Caco-2 (cell line): Measurements from ENCODE around the gene NR6A1. TPM values are rescaled to one million over a fixed set of nuclear protein-coding genes. Genes with fewer than 3 reads are reported as not detected.

Experiments
- BruUV-seq: library from RNA; stranded (reverse); fragments of 400-500 nt; replicated peaks from 2 replicates; lab custom pipeline; 2021; lab: Mats Ljungman, UMichigan
- CTCF ChIA-PET: fragments of 300-600 bp; sonication (Branson Sonifier 250); formaldehyde crosslinking; loops from one replicate; lab custom pipeline; 2022; ENCODE audit warnings: antibody characterized with exemption; lab: Charles Lee
- POLR2A ChIA-PET: fragments of 300-600 bp; sonication (Branson Sonifier 250); formaldehyde crosslinking; loops from one replicate; lab custom pipeline; 2022; ENCODE audit warnings: antibody characterized with exemption; lab: Charles Lee
- DNase-seq, 2 experiments: peaks; one replicate each; pipeline versions ENCODE4 v3.0.0 to v3.0.0-alpha.2; 2020 to 2022
- H3K27me3 ChIP-seq: replicated peaks from 2 replicates; pipeline ENCODE4 v1.6.0; 2011; ENCODE audit warnings: low read length; ENCODE audit not compliant: control insufficient read depth, insufficient read depth
- H3K36me3 ChIP-seq: 2 replicates; pipeline ENCODE4 v1.5.1; 2011; ENCODE audit warnings: low read length; ENCODE audit not compliant: control insufficient read depth, insufficient read depth
- H3K4me1 ChIP-seq: fragments of 250-450 bp; sonication (Bioruptor Pico); 2 replicates; pipeline ENCODE4 v1.5.1; 2020; ENCODE audit warnings: mild to moderate bottlenecking
- H3K4me3 ChIP-seq: 2 replicates; pipeline ENCODE4 v1.5.1; 2011; ENCODE audit warnings: low read depth, mild to moderate bottlenecking, control low read depth, low read length
- H3K9me3 ChIP-seq: fragments of 250-450 bp; sonication (Bioruptor Pico); 2 replicates; pipeline ENCODE4 v1.5.1; 2020; ENCODE audit warnings: mild to moderate bottlenecking, moderate library complexity
- H3K27ac Mint-ChIP-seq: one replicate; pipeline ENCODE4 v1.8.0; 2022; ENCODE audit warnings: mixed read lengths; ENCODE audit not compliant: unreplicated experiment
- H3K27me3 Mint-ChIP-seq: one replicate; pipeline ENCODE4 v1.8.0; 2022; ENCODE audit warnings: mixed read lengths; ENCODE audit not compliant: insufficient read depth, unreplicated experiment
- H3K36me3 Mint-ChIP-seq: one replicate; pipeline ENCODE4 v1.8.0; 2022; ENCODE audit warnings: mild to moderate bottlenecking, mixed read lengths; ENCODE audit not compliant: insufficient read depth, unreplicated experiment
- H3K4me1 Mint-ChIP-seq: one replicate; pipeline ENCODE4 v1.8.0; 2022; ENCODE audit warnings: low read depth, mixed read lengths; ENCODE audit not compliant: unreplicated experiment
- H3K4me3 Mint-ChIP-seq: one replicate; pipeline ENCODE4 v1.8.0; 2022; ENCODE audit warnings: mild to moderate bottlenecking, moderate library complexity, mixed read lengths; ENCODE audit not compliant: unreplicated experiment
- H3K9me3 Mint-ChIP-seq: one replicate; pipeline ENCODE4 v1.8.0; 2022; ENCODE audit warnings: mixed read lengths; ENCODE audit not compliant: unreplicated experiment
- CTCF ChIP-seq, 2 experiments: fragments of 200-600 bp in 1 of 2; IDR thresholded peaks; 1 replicate in 1 of 2; 2 replicates in 1 of 2; pipeline versions ENCODE4 v1.5.1 to v1.8.0; 2011 to 2022; ENCODE audit warnings: antibody characterized with exemption in 1 of 2, control low read depth in 1 of 2, inconsistent platforms in 1 of 2, low read depth in 1 of 2, low read length in 1 of 2, mild to moderate bottlenecking in 1 of 2, moderate library complexity in 1 of 2; ENCODE audit not compliant: insufficient read depth in 1 of 2, severe bottlenecking in 1 of 2, unreplicated experiment in 1 of 2
- intact Hi-C: fragments of 100-400 bp; cut with micrococcal nuclease; formaldehyde crosslinking; loops from one replicate; pipeline ENCODE4 v1.10.0; 2022; ENCODE audit not compliant: unreplicated experiment
- total RNA-seq: library from RNA; stranded (reverse); gene quantifications from 2 replicates; pipeline ENCODE4 v1.2.3, GENCODE V29; 2022

NR6A1 gene
- total RNA-seq, 1 experiment from 2014 or later: 33.6 TPM

- no peaks in the 10 kb centered on the region for H3K9me3 ChIP-seq
- intact Hi-C loops: loop anchor here (10.0 kb wide), 1 partner anchor 596 kb away; no protein-coding TSS in a partner anchor
- TF ChIP-seq CTCF (IDR thresholded peaks at IDR 0.05; ENCODE audit: insufficient read depth in 1 of 2, low read depth in 1 of 2, low read length in 1 of 2, severe bottlenecking in 1 of 2, unreplicated experiment in 1 of 2): no peak
- no peak overlapping the region for H3K4me3 Mint-ChIP-seq
- BruUV-seq: no TSS peak
- peak overlapping the region; percentile 37 for H3K27ac Mint-ChIP-seq
- peaks cover 6% of the 10 kb centered on the region for H3K4me1 Mint-ChIP-seq
- no peak for DNase-seq
- POLR2A ChIA-PET: no interaction called here
- H3K4me1 ChIP-seq: no peaks in the 10 kb centered on the region; the same call in 1 of the 2 replicates
- H3K36me3 Mint-ChIP-seq: no peaks in the 10 kb centered on the region
- no peak overlapping the region for H3K4me3 ChIP-seq
- CTCF ChIA-PET: interaction anchor here (0.6 to 12.7 kb wide), 4 partner anchors 40 to 161 kb away, joined by 3 to 325 read pairs (median 5); partner anchors contain the start of gene WDR38
- peaks cover 1% of the 10 kb centered on the region for H3K27me3 ChIP-seq
- H3K36me3 ChIP-seq: no peaks in the 10 kb centered on the region
- H3K9me3 Mint-ChIP-seq: no peaks in the 10 kb centered on the region
- no peaks in the 10 kb centered on the region for H3K27me3 Mint-ChIP-seq
Observed at GRCh38 chr9:124778575-124779367, 7.7 kb upstream of the NR6A1 start.

- H3K9me3 Mint-ChIP-seq: no peaks in the 10 kb centered on the region
- intact Hi-C loops: loop anchor here (10.0 kb wide), 1 partner anchor 598 kb away; no protein-coding TSS in a partner anchor
- no peak within 1 kb of the TSS for H3K27ac Mint-ChIP-seq
- BruUV-seq: no TSS peak
- H3K9me3 ChIP-seq: no peaks in the 10 kb centered on the region
- no peaks in the 10 kb centered on the region for H3K36me3 ChIP-seq
- H3K4me3 ChIP-seq: peak within 1 kb of the TSS; percentile 42
- H3K4me1 ChIP-seq: no peaks in the 10 kb centered on the region; the same call in 1 of the 2 replicates
- H3K36me3 Mint-ChIP-seq: no peaks in the 10 kb centered on the region
- peak in 1 of 2 experiments; percentile 47 for DNase-seq
- H3K4me3 Mint-ChIP-seq: peak within 1 kb of the TSS; percentile 64
- TF ChIP-seq CTCF (IDR thresholded peaks at IDR 0.05; ENCODE audit: insufficient read depth in 1 of 2, low read depth in 1 of 2, low read length in 1 of 2, severe bottlenecking in 1 of 2, unreplicated experiment in 1 of 2): peak in 1 of 2 experiments; percentile 32
- no peaks in the 10 kb centered on the region for H3K27me3 Mint-ChIP-seq
- peaks cover 15% of the 10 kb centered on the region for H3K4me1 Mint-ChIP-seq
- ChIA-PET POLR2A (interaction anchor here (0.6 kb wide), 1 partner anchor 85 kb away, joined by 3 read pairs; no protein-coding TSS in a partner anchor), CTCF (interaction anchor here (0.6 to 12.7 kb wide), 7 partner anchors 16 to 119 kb away, joined by 3 to 325 read pairs (median 4); partner anchors contain the start of gene WDR38)
- H3K27me3 ChIP-seq: peaks cover 1% of the 10 kb centered on the region
Observed at GRCh38 chr9:124776954-124777648, 6.0 kb upstream of the NR6A1 start, which contains the start of gene OLFML2A. TSS of gene OLFML2A (plus strand) at chr9:124777133. CDS start at chr9:124777271, 138 bp downstream.

- H3K4me3 Mint-ChIP-seq: peak overlapping the region; percentile 64
Observed at GRCh38 chr9:124776618-124776953, 5.5 kb upstream of the NR6A1 start.

More at GRCh38 chr9:124776618-124776953, 5.5 kb upstream of the NR6A1 start:
- DNase-seq: no peak
- peaks cover 1% of the 10 kb centered on the region for H3K27me3 ChIP-seq
- ChIA-PET CTCF (interaction anchor here (0.6 to 12.7 kb wide), 7 partner anchors 17 to 119 kb away, joined by 3 to 325 read pairs (median 4); partner anchors contain the start of gene WDR38), POLR2A (no interaction called here)
- Mint-ChIP-seq H3K27ac (no peak overlapping the region), H3K9me3 (no peaks in the 10 kb centered on the region), H3K27me3 (no peaks in the 10 kb centered on the region), H3K36me3 (peaks cover 2% of the 10 kb centered on the region), H3K4me1 (peaks cover 15% of the 10 kb centered on the region)
- intact Hi-C loops: loop anchor here (10.0 kb wide), 1 partner anchor 598 kb away; no protein-coding TSS in a partner anchor
- BruUV-seq: no TSS peak
- no peaks in the 10 kb centered on the region for H3K36me3 ChIP-seq
- no peak for TF ChIP-seq CTCF (IDR thresholded peaks at IDR 0.05; ENCODE audit: insufficient read depth in 1 of 2, low read depth in 1 of 2, low read length in 1 of 2, severe bottlenecking in 1 of 2, unreplicated experiment in 1 of 2)
- peak overlapping the region; percentile 42 for H3K4me3 ChIP-seq
- no peaks in the 10 kb centered on the region; the same call in 1 of the 2 replicates for H3K4me1 ChIP-seq
- no peaks in the 10 kb centered on the region for H3K9me3 ChIP-seq
